ENCODE data around the gene RNF213.
"Not testable (repeated sequence)": the region's sequence is repeated elsewhere in the genome, so short reads cannot be mapped to it uniquely, and the experiment has no call there.

Gene RNF213

GRCh38 chr17:80256034-80256350 lies 4.7 kb upstream of the RNF213 start:
- Mint-ChIP-seq H3K36me3 (no peaks in the 10 kb centered on the region), H3K27ac (peak overlapping the region; percentile 35), H3K4me1 (peaks cover 57% of the 10 kb centered on the region), H3K27me3 (no peaks in the 10 kb centered on the region), H3K4me3 (no peak overlapping the region), H3K9me3 (no peaks in the 10 kb centered on the region)

GRCh38 chr17:80257716-80258213 lies 2.9 kb upstream of the RNF213 start:
- no peak overlapping the region for H3K4me3 Mint-ChIP-seq
- no peaks in the 10 kb centered on the region for H3K27me3 Mint-ChIP-seq
- peak overlapping the region; percentile 98 for H3K27ac Mint-ChIP-seq
- no peaks in the 10 kb centered on the region for H3K36me3 Mint-ChIP-seq
- H3K9me3 Mint-ChIP-seq: no peaks in the 10 kb centered on the region
- peaks cover 66% of the 10 kb centered on the region for H3K4me1 Mint-ChIP-seq

GRCh38 chr17:80258296-80258695 lies 2.4 kb upstream of the RNF213 start:
- peaks cover 63% of the 10 kb centered on the region for H3K4me1 Mint-ChIP-seq
- H3K27me3 Mint-ChIP-seq, H3K9me3 Mint-ChIP-seq, H3K36me3 Mint-ChIP-seq: not testable (repeated sequence)
- H3K4me3 Mint-ChIP-seq: peak overlapping the region; percentile 91
- H3K27ac Mint-ChIP-seq: peak overlapping the region; percentile 98

- Mint-ChIP-seq H3K27me3 (no peaks in the 10 kb centered on the region), H3K4me3 (peak overlapping the region; percentile 91), H3K9me3 (no peaks in the 10 kb centered on the region), H3K36me3 (no peaks in the 10 kb centered on the region), H3K4me1 (peaks cover 56% of the 10 kb centered on the region), H3K27ac (peak overlapping the region; percentile 98)
Measured at GRCh38 chr17:80259457-80260068, 1.1 kb upstream of the RNF213 start.

- H3K36me3 Mint-ChIP-seq: no peaks in the 10 kb centered on the region
- peak overlapping the region; percentile 91 for H3K4me3 Mint-ChIP-seq
- H3K9me3 Mint-ChIP-seq: no peaks in the 10 kb centered on the region
- H3K4me1 Mint-ChIP-seq: peaks cover 54% of the 10 kb centered on the region
- no peaks in the 10 kb centered on the region for H3K27me3 Mint-ChIP-seq
- H3K27ac Mint-ChIP-seq: peak overlapping the region; percentile 98
Measured at GRCh38 chr17:80260069-80260535, 550 bp upstream of the RNF213 start.

- H3K27me3 Mint-ChIP-seq: no peaks in the 10 kb centered on the region
Measured at GRCh38 chr17:80261159-80261894, 675 bp downstream of the RNF213 start.

GRCh38 chr17:80261895-80262279 lies 1.2 kb downstream of the RNF213 start:
- peak overlapping the region; percentile 84 for H3K4me3 Mint-ChIP-seq
- no peaks in the 10 kb centered on the region for H3K27me3 Mint-ChIP-seq
- peaks cover 5% of the 10 kb centered on the region for H3K36me3 Mint-ChIP-seq
- peaks cover 60% of the 10 kb centered on the region for H3K4me1 Mint-ChIP-seq
- H3K27ac Mint-ChIP-seq: peak overlapping the region; percentile 92
- no peaks in the 10 kb centered on the region for H3K9me3 Mint-ChIP-seq

More at GRCh38 chr17:80261159-80261894, 675 bp downstream of the RNF213 start:
- peak overlapping the region; percentile 84 for H3K4me3 Mint-ChIP-seq
- H3K27ac Mint-ChIP-seq: peak overlapping the region; percentile 92
- no peaks in the 10 kb centered on the region for H3K9me3 Mint-ChIP-seq
- peaks cover 60% of the 10 kb centered on the region for H3K4me1 Mint-ChIP-seq
- peaks cover 5% of the 10 kb centered on the region for H3K36me3 Mint-ChIP-seq

GRCh38 chr17:80262291-80262690 lies 1.6 kb downstream of the RNF213 start:
- Mint-ChIP-seq H3K27me3 (no peaks in the 10 kb centered on the region), H3K4me3 (peak overlapping the region; percentile 84), H3K9me3 (no peaks in the 10 kb centered on the region), H3K27ac (peak overlapping the region; percentile 92), H3K4me1 (peaks cover 61% of the 10 kb centered on the region), H3K36me3 (peaks cover 5% of the 10 kb centered on the region)

- Mint-ChIP-seq H3K36me3 (peaks cover 5% of the 10 kb centered on the region), H3K9me3 (no peaks in the 10 kb centered on the region), H3K4me1 (peaks cover 61% of the 10 kb centered on the region), H3K27ac (peak overlapping the region; percentile 98), H3K4me3 (peak overlapping the region; percentile 97), H3K27me3 (no peaks in the 10 kb centered on the region)
Measured at GRCh38 chr17:80262775-80263244, 2.2 kb downstream of the RNF213 start.

GRCh38 chr17:80263253-80264204 lies 2.9 kb downstream of the RNF213 start:
- peaks cover 5% of the 10 kb centered on the region for H3K36me3 Mint-ChIP-seq
- H3K4me3 Mint-ChIP-seq: peak overlapping the region; percentile 97
- no peaks in the 10 kb centered on the region for H3K9me3 Mint-ChIP-seq
- peak overlapping the region; percentile 98 for H3K27ac Mint-ChIP-seq
- H3K4me1 Mint-ChIP-seq: peaks cover 56% of the 10 kb centered on the region
- no peaks in the 10 kb centered on the region for H3K27me3 Mint-ChIP-seq

- no peaks in the 10 kb centered on the region for H3K9me3 Mint-ChIP-seq
- peak overlapping the region; percentile 98 for H3K27ac Mint-ChIP-seq
- H3K27me3 Mint-ChIP-seq: no peaks in the 10 kb centered on the region
- peaks cover 5% of the 10 kb centered on the region for H3K36me3 Mint-ChIP-seq
- peaks cover 47% of the 10 kb centered on the region for H3K4me1 Mint-ChIP-seq
- peak overlapping the region; percentile 97 for H3K4me3 Mint-ChIP-seq
Measured at GRCh38 chr17:80264205-80265075, 3.8 kb downstream of the RNF213 start.

GRCh38 chr17:80265205-80266068 lies 4.8 kb downstream of the RNF213 start:
- H3K9me3 Mint-ChIP-seq: no peaks in the 10 kb centered on the region
- peak overlapping the region; percentile 98 for H3K27ac Mint-ChIP-seq
- H3K27me3 Mint-ChIP-seq: no peaks in the 10 kb centered on the region
- H3K4me3 Mint-ChIP-seq: peak overlapping the region; percentile 97
- peaks cover 5% of the 10 kb centered on the region for H3K36me3 Mint-ChIP-seq
- peaks cover 43% of the 10 kb centered on the region for H3K4me1 Mint-ChIP-seq

GRCh38 chr17:80267391-80267790 lies 6.7 kb downstream of the RNF213 start:
- H3K4me1 Mint-ChIP-seq: peaks cover 33% of the 10 kb centered on the region
- no peaks in the 10 kb centered on the region for H3K27me3 Mint-ChIP-seq
- no peak overlapping the region for H3K27ac Mint-ChIP-seq
- H3K36me3 Mint-ChIP-seq: peaks cover 7% of the 10 kb centered on the region
- no peaks in the 10 kb centered on the region for H3K9me3 Mint-ChIP-seq
- peak overlapping the region; percentile 43 for H3K4me3 Mint-ChIP-seq

GRCh38 chr17:80268427-80268826 lies 7.8 kb downstream of the RNF213 start:
- H3K9me3 Mint-ChIP-seq: no peaks in the 10 kb centered on the region
- peaks cover 33% of the 10 kb centered on the region for H3K4me1 Mint-ChIP-seq
- H3K27me3 Mint-ChIP-seq: no peaks in the 10 kb centered on the region
- no peak overlapping the region for H3K4me3 Mint-ChIP-seq
- peaks cover 9% of the 10 kb centered on the region for H3K36me3 Mint-ChIP-seq
- no peak overlapping the region for H3K27ac Mint-ChIP-seq
